ENCODE results near the gene ZNF778.

Gene ZNF778

GRCh38 chr16:89194340-89195311 lies 22.9 kb upstream of the ZNF778 start:
- no peaks in the 10 kb centered on the region for H3K27me3 ChIP-seq (ENCODE audit: insufficient read depth, poor library complexity, severe bottlenecking)
- H3K27ac ChIP-seq (replicated peaks): no peak overlapping the region
- TF ChIP-seq POLR2AphosphoS5 (IDR thresholded peaks at IDR 0.05; ENCODE audit: low read depth) (no peak), GABPA (IDR thresholded peaks at IDR 0.05; ENCODE audit: low read depth) (no peak), SPI1 (IDR thresholded peaks at IDR 0.05; ENCODE audit: borderline replicate concordance, low read depth) (no peak)
- TF ChIP-seq, protein P1, sequence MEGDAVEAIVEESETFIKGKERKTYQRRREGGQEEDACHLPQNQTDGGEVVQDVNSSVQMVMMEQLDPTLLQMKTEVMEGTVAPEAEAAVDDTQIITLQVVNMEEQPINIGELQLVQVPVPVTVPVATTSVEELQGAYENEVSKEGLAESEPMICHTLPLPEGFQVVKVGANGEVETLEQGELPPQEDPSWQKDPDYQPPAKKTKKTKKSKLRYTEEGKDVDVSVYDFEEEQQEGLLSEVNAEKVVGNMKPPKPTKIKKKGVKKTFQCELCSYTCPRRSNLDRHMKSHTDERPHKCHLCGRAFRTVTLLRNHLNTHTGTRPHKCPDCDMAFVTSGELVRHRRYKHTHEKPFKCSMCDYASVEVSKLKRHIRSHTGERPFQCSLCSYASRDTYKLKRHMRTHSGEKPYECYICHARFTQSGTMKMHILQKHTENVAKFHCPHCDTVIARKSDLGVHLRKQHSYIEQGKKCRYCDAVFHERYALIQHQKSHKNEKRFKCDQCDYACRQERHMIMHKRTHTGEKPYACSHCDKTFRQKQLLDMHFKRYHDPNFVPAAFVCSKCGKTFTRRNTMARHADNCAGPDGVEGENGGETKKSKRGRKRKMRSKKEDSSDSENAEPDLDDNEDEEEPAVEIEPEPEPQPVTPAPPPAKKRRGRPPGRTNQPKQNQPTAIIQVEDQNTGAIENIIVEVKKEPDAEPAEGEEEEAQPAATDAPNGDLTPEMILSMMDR (IDR thresholded peaks at IDR 0.05; ENCODE audit: insufficient read depth, low read length): no peak
- TF ChIP-seq, protein P2, sequence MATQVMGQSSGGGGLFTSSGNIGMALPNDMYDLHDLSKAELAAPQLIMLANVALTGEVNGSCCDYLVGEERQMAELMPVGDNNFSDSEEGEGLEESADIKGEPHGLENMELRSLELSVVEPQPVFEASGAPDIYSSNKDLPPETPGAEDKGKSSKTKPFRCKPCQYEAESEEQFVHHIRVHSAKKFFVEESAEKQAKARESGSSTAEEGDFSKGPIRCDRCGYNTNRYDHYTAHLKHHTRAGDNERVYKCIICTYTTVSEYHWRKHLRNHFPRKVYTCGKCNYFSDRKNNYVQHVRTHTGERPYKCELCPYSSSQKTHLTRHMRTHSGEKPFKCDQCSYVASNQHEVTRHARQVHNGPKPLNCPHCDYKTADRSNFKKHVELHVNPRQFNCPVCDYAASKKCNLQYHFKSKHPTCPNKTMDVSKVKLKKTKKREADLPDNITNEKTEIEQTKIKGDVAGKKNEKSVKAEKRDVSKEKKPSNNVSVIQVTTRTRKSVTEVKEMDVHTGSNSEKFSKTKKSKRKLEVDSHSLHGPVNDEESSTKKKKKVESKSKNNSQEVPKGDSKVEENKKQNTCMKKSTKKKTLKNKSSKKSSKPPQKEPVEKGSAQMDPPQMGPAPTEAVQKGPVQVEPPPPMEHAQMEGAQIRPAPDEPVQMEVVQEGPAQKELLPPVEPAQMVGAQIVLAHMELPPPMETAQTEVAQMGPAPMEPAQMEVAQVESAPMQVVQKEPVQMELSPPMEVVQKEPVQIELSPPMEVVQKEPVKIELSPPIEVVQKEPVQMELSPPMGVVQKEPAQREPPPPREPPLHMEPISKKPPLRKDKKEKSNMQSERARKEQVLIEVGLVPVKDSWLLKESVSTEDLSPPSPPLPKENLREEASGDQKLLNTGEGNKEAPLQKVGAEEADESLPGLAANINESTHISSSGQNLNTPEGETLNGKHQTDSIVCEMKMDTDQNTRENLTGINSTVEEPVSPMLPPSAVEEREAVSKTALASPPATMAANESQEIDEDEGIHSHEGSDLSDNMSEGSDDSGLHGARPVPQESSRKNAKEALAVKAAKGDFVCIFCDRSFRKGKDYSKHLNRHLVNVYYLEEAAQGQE (IDR thresholded peaks at IDR 0.05; ENCODE audit: insufficient replicate concordance, low read depth): no peak
- no peak overlapping the region for H3K4me3 ChIP-seq (replicated peaks; ENCODE audit: insufficient read depth, low read length)
- DNase-seq (ENCODE audit: low read depth in 1 of 2, low spot score in 1 of 2): no peak

DNA sequence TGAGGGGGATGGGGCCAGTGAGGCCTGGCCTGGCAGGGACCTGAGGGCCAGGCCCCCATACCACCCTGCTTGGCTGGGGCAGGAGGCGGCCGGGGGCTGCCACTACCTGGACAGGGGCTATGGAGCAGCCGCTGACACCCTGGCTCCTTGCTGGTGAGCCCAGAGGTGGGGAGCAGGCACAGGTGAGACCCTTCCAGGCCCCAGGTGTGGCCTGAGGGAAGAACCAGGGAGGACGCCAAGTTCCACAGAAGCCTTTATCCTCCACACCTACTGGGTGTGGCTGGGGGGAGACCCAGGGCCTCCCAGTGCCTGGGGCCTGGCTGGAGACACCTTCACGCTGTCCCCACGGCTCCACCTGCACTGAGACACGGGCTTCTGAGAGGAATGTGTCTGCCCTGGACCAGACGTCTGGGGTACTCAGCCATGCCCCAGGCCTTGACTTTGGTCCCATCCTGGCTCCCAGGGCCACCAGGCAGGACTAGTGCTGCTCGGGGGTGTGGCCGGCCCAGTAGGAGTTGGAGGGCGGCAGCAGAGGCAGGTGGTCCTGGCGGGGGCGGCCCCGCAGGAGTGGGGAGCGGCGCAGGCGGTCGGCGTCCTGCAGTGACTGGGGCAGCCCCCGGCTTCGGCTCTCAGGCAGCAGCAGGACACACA lies 21.9 kb upstream of the ZNF778 start:
- TF ChIP-seq GABPA (IDR thresholded peaks at IDR 0.05; ENCODE audit: low read depth) (no peak), SPI1 (IDR thresholded peaks at IDR 0.05; ENCODE audit: borderline replicate concordance, low read depth) (no peak), POLR2AphosphoS5 (IDR thresholded peaks at IDR 0.05; ENCODE audit: low read depth) (no peak)
- TF ChIP-seq, protein P1 (IDR thresholded peaks at IDR 0.05; ENCODE audit: insufficient read depth, low read length): no peak
- TF ChIP-seq, protein P2 (IDR thresholded peaks at IDR 0.05; ENCODE audit: insufficient replicate concordance, low read depth): no peak
- Histone ChIP-seq H3K4me3 (replicated peaks; ENCODE audit: insufficient read depth, low read length) (no peak overlapping the region), H3K27ac (replicated peaks) (no peak overlapping the region), H3K27me3 (ENCODE audit: insufficient read depth, poor library complexity, severe bottlenecking) (no peaks in the 10 kb centered on the region)
- no peak for DNase-seq (ENCODE audit: low read depth in 1 of 2, low spot score in 1 of 2)

GRCh38 chr16:89197033-89197632 lies 20.4 kb upstream of the ZNF778 start:
- H3K27me3 ChIP-seq (ENCODE audit: insufficient read depth, poor library complexity, severe bottlenecking): no peaks in the 10 kb centered on the region
- DNase-seq (ENCODE audit: low read depth in 1 of 2, low spot score in 1 of 2): no peak
- H3K4me3 ChIP-seq (replicated peaks; ENCODE audit: insufficient read depth, low read length): no peak overlapping the region
- TF ChIP-seq, protein P1 (IDR thresholded peaks at IDR 0.05; ENCODE audit: insufficient read depth, low read length): no peak
- TF ChIP-seq POLR2AphosphoS5 (IDR thresholded peaks at IDR 0.05; ENCODE audit: low read depth) (no peak), GABPA (IDR thresholded peaks at IDR 0.05; ENCODE audit: low read depth) (no peak)
- H3K27ac ChIP-seq (replicated peaks): no peak overlapping the region

Measured in HL-60 (cell line).